ENCODE data around the gene CASQ2.

CASQ2 gene

DNA sequence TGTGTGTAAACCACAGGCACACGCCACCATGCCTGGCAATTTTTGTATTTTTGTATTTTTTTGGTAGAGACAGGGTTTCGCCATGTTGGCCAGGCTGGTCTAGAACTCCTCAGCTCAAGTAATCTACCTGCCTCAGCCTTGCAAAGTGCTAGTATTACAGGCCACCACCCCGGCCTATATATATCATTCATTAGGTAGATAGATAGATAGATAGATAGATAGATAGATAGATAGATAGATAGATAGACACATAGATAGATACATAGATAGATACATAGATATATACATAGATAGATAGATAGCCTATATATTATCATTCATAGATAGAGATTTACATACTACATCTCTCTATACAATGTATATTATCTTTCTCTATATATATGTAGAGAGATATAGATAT lies 80.8 kb downstream of the CASQ2 start:
- no peak for DNase-seq

- DNase-seq = no peak
These were observed 83.3 kb downstream of the CASQ2 start for GRCh38 chr1:115685029-115685705.

GRCh38 chr1:115682792-115683191 lies 85.7 kb downstream of the CASQ2 start:
- no peak for DNase-seq

DNA sequence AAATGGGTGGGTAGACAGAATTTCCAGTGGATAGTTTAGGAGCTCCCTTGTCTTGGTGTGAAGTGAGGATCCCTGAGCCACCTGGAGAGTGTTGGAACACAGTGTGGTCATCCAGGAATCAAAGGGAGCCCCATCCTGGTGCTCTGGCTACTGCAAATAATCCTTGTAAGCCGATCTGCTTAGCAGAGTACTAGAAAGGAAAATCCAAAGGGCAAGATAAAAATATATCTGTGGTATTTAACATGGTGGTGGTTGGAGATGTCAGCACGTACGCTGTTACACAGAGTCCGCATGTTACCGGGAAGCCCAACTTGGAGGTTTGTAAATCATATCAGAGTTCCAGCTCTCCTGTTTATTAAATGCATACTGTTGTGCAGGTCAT lies 87.8 kb downstream of the CASQ2 start:
- no peak for DNase-seq

- DNase-seq = no peak
These were observed 89.3 kb downstream of the CASQ2 start for GRCh38 chr1:115679141-115679611.

- no peak for DNase-seq
These were observed 90.4 kb downstream of the CASQ2 start for GRCh38 chr1:115678141-115678540.

GRCh38 chr1:115677565-115677964 lies 90.9 kb downstream of the CASQ2 start:
- no peak for DNase-seq

DNA sequence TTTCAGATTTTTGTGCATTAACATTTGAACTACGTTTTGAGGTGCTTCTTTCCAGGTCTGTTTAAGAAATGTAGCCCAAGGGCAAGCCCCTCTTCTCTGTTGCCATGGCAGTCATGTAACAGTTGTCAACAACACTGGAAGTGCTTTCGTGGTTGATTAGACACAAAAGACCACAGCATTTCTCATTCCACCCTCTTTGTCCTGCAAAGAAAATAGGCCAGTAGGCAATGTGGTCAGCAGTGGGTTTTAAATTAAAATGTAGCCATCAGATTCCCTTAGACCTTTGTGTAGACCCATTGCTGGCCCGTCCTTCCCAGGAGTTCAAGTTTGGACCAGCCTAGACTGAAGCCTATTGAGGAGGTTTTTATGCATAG lies 91.3 kb downstream of the CASQ2 start:
- DNase-seq = no peak

- no peak for DNase-seq
These were observed 91.9 kb downstream of the CASQ2 start for GRCh38 chr1:115676498-115677181.

- DNase-seq = no peak
These were observed 96.1 kb downstream of the CASQ2 start for GRCh38 chr1:115672224-115673009.

DNA sequence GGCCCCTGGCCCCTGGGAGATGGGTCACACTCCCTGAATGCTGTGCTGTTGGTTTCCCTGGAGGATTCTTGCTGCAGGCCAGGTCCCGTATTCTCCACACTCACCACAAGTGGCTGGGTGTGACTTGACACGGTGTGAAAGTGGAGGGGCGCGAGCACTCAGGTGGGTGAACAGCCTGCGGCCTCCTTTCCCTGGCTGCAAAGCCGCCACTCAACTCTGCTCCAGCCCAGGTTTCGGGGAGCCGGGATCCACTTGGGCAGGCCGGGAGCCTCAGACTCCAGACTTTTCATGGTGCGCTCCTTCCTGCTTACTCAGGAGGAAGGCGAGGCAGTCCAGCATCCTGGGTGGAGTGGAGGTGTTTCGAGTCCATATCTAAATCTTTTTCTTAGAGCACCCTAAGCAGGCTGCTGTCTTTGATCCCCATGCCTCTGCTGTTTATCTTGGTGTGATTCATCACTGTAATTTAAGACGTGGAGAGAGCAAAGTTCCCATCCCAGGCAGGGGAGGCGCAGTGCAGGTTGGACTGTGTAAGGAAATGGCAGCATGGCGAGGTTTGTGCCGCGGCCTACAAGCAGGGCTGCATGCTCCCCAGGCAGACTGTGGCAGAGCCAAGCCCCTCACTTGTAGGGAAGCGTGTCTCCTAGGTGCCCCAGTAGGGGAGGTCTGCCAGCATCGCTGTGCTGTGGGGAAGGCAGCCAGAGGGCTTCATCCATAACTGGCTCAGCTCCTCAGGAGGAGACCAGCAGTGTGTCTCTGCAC lies 97.2 kb downstream of the CASQ2 start:
- DNase-seq = no peak

DNA sequence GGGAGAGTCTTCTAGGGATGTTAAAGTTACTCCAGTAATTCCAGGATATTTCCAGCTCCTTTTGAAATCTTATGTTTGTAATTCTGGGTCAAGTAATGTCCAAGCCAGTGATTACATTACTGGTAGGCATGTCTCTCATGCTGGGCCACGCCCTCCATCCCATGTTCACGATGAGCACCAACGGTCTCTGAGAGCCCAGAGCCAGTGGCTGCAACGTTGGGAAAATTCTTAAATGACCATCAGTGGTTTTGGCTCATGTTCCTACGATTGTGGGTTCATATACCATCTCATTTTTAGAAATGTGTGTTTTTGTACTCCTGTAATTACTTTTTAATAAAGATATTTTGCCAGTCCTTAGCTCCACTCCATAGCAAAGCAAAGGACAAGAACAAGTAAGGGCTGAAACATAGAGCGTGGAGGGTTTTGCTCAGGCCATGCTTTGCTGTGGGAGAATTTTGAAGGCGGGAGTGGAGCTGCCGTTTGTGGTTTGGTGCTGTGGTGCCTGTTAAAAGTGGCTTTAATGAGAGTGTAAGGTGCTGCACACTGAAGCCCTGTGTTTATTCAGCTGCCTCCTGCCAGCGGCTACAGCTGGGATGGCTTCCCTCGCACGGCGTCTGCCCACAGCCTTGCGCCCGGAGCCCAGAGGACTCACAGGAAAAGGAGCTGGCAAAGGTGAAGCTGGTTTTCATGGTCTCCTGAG lies 97.9 kb downstream of the CASQ2 start:
- DNase-seq = peak; percentile 85

DNA sequence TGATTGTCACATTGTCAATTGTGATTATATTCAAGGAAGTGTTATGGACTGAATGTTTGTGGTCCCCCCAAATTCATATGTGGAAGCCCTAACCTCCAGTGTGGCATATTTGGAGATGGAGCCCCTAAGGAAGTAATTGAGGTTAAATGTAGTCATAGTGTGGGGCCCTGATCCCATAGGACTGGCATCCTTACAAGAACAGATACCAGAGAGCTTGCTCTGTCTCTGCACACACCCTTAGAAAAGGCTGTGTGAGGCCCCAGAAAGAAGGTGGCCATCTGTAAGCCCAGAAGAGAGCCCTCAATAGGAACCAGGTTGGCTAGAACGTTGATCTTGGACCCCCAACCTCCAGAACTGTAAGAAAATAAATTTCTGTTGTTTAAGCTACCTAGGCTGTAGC lies 98.6 kb downstream of the CASQ2 start:
- DNase-seq = no peak

DNA sequence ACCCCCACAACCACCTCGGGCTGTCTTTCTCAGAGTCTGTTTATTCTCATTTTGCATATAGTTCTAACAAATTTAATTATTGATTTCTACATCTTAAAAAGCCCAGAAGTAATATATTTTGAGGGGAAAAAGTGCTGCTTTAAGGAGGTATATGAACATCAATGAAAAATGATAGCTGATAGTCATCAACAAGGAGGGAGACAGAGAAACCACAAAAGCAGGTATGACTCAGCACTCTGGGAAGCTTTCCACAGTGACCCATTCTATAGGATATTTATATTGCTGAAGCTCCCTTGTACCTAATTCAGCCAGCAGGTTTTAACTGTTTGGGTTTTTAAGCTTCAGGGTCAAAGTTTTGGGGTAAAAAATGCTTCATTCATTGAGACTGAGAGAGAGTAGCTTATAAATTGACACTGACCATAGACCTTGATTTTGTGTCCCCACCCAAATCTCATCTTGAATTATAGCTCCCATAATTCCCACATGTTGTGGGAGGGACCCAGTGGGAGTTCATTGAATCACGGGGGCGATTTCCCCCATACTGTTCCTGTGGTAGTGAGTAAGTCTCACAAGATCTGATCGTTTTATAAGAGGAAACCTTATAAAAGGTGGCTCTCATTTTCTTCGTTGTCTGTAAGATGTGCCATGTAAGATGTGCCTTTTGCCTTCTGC lies 99.4 kb downstream of the CASQ2 start:
- DNase-seq = peak; percentile 37

DNA sequence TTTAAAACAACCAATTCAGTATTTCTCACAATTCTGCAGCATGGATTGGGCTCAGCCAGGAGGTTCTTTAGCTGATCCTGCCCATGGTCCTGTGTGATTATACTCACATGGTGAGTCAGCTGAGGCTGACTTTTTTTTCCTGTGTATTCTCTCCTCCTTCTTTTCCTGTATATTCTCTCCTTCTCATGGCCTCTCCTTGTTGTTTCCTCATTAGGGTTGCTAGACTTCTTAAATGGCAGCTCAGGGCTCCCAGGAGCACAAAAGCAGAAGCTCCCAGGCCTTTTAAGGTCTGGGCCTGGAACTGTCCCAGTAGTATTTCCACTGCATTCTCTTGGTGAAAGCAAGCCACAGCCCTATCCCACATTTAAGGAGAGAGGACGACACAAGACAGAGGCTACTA lies 99.9 kb downstream of the CASQ2 start:
- peak; percentile 57 for DNase-seq

GRCh38 chr1:115666702-115667101 lies 101.8 kb downstream of the CASQ2 start:
- no peak for DNase-seq

DNA sequence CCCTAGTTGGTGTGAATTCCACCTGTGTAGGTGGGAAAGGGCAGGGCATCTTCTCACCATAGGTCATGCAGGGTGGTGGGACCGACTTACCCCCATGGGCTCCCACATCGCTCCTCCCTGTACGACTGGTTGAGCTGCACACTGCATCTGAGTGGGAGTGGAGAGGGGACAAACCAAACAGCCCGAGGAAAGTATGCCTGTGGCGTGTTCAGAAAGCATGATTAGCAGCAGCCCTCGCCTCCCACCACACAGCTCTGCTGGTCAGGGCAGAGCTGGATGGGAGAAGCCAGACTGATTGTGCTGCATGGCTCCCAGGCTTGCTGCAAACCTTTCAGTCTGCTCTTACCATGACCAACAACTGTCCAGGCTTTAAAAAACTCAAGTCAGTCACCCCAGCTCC lies 102.3 kb downstream of the CASQ2 start:
- DNase-seq = no peak

DNA sequence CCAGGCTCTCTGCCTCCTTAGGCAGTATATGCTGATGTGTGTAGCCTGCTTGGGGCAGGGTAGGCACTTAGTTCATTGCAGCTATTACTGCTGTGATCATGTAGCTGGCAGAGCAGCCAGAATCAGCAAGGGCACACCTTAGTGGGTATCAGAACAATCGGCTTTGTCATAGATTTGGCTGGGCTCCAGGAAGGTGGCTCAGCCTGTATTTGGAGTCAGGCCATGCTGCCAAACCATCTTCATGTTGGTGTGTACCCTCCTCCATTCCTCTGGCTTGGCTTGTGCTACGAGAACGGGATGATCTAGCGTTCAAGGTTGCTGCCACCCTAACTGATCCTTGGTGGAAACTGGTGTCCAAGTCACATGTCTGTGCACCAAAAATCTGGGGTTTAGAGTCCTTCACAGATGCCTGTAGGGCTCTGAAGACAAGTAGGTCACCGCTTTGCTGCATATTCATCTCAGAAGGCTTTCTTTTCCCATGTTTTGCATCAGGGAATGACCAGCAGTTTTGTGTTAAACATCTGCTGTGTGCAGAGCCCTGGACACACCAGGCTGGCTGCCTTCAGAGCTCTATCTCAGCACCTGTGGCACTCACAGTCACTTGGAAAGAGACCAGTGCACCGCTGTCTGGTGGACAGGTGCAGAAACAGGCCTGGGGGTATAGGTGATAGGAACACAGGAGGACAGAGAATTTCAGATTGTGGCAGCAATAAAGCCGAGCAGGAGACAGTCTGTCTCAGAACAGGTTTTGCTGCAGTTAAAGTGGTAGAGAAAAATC lies 103.0 kb downstream of the CASQ2 start:
- no peak for DNase-seq

- DNase-seq = no peak
These were observed 107.4 kb downstream of the CASQ2 start for GRCh38 chr1:115661157-115661556.

GRCh38 chr1:115660151-115660550 lies 108.4 kb downstream of the CASQ2 start:
- DNase-seq = no peak

- DNase-seq = no peak
These were observed 109.9 kb downstream of the CASQ2 start for GRCh38 chr1:115658646-115659045.

All from GF-D8 (cell line).